Measurements from ENCODE around the gene ZAP70.

DNA sequence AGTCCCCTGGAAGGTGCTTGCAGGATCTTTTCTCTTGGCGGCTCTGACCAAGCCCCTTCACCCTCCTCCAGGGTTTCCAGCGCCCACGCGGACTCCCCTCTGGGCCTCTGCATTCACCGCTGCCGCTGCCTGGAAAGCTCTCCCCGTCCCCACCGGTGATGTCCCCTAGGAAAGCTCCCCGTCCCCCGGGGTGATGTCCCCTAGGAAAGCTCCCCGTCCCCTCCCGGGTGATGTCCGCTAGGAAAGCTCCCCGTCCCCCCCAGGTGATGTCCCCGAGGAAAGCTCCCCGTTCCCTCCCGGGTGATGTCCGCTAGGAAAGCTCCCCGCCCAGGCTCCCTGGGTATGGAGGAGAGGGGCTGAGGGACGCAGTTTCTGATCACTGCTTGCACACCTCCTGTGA, 27.9 kb downstream of the ZAP70 start:
- TF ChIP-seq, protein P1, sequence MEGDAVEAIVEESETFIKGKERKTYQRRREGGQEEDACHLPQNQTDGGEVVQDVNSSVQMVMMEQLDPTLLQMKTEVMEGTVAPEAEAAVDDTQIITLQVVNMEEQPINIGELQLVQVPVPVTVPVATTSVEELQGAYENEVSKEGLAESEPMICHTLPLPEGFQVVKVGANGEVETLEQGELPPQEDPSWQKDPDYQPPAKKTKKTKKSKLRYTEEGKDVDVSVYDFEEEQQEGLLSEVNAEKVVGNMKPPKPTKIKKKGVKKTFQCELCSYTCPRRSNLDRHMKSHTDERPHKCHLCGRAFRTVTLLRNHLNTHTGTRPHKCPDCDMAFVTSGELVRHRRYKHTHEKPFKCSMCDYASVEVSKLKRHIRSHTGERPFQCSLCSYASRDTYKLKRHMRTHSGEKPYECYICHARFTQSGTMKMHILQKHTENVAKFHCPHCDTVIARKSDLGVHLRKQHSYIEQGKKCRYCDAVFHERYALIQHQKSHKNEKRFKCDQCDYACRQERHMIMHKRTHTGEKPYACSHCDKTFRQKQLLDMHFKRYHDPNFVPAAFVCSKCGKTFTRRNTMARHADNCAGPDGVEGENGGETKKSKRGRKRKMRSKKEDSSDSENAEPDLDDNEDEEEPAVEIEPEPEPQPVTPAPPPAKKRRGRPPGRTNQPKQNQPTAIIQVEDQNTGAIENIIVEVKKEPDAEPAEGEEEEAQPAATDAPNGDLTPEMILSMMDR (IDR thresholded peaks at IDR 0.05; ENCODE audit: insufficient read depth, low read length, poor library complexity, severe bottlenecking): no peak
- TF ChIP-seq EZH2phosphoT487 (conservative IDR thresholded peaks at IDR 0.05; ENCODE audit: low read length): no peak

Data from SU-DHL-6 (cell line).